GM18508 (cell line): ENCODE results near the gene TYROBP.
"Not testable (repeated sequence)": the region's sequence is repeated elsewhere in the genome, so short reads cannot be mapped to it uniquely, and the experiment has no call there.

Source experiments
- ATAC-seq: cut with Tn5 transposase; IDR thresholded peaks from one replicate; pipeline ENCODE4 v1.9.1; 2021; ENCODE audit warnings: moderate number of reproducible peaks; ENCODE audit not compliant: insufficient read depth, unreplicated experiment

TYROBP gene

DNA sequence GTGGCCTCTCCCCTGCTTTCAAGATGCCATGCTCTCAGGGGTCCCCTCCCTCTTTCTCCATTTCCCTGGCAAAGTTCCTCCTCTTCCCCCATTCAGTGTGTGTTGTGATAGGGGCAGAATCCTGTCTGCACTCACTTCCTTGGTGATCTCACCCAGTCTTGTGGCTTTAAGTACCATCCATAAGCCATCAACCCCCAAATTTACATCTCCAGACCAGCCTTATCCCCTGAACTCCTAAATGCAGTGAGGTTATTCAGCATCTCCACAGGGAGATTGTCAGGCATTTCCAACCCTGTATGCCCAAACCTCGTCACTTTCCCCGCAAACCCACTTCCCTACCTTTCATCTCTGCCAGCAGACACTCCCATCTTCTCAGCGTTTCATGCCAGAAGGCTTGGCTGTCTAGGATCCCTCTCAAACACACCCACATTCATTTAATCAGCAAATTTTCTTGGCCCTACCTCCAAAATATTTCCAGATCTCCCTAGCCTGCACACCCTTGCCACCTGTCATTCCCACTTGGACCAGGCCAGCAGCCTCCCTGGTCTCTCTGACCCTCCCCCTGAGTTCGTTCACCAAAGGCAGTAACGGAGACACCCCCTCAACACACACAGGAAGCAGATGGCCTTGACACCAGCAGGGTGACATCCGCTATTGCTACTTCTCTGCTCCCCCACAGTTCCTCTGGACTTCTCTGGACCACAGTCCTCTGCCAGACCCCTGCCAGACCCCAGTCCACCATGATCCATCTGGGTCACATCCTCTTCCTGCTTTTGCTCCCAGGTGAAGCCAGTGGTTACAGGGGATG, 6.0 kb downstream of the TYROBP start, which contains the start of gene HCST:
TSS of gene HCST (plus strand) at position 676 of the 808 bp plus-strand sequence. CDS start at position 741, 65 bp downstream.
- ATAC-seq = no peak

DNA sequence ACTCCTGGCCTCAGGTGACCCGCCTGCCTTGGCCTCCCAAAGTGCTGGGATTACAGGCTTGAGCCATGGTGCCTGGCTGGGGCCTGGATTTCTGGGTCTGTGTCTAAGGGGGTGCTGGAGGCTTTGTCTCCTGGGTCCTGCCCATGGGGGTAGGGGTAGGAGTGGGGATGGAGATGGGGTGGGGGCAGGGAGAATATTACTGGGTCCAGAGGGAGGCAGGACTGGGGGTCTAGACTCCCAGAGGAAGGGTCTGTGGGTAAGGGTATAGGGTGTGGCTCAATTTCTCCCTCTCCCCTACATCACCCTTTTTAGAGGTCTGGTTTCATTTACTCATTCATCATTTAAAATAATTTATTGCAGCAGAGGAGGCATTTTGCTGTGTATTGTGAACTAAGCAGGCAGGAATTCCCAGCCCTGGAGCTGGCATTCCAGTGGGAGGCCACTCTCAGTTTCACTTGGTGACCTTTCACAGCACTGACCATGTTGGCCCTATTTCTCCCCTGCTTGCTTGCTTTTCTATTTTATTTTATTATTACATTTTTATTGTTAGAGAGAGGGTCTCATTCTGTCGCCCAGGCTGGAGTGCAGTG, 6.9 kb downstream of the TYROBP start:
- no peak for ATAC-seq

DNA sequence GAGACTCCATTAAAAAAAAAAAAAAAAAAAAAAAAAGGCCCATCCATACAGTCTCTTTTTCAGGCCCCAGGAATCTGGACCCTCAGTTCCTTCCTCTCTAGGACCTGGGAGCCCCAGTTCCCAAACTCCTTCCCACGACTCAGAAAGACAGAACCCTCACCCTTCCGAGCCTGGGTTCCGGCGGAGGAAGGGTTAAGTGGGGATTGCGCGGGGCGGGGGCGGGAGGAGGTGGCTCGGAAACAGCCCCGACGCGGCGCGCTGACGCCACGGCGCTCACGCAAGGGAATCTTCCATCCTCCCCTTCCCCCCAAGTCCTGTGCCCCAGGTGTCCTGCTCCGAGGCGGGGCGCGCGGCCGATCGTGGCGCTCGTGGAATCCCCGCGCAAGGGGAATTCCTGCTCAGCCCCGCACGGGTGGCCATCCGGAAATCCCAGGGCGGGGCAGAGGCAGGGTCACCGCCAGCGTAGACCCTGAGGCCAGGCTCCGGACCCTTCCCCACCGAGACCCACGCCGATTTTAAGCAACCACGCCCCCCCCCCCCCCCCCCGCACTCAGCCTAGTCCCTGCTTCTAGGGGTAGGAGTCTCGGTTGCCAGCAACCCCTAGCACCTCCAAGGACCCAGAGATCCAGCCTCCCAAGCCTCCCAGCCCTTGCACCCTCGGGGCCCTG, 8.4 kb downstream of the TYROBP start:
- no peak for ATAC-seq

DNA sequence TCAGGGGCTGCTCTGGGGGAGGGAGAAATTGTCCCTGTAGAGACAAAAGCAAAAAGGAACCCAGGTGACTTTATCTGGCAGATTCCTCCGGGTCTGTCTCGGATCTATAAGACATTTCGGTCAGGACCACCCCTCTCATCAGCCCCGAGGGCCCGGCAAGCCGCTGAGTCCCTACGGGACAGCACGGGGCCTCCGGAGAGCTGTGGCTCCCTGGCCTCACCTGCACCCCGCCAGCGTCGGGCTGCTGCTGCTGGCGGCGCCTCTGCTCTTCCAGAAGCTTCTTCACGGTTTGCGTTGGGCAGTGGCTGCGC, 9.6 kb downstream of the TYROBP start:
- ATAC-seq = no peak

GRCh38 chr19:35897706-35898451, 10.2 kb downstream of the TYROBP start:
- no peak for ATAC-seq

- ATAC-seq = no peak
Measured at GRCh38 chr19:35896643-35897040, 11.5 kb downstream of the TYROBP start.

- no peak for ATAC-seq
Measured at GRCh38 chr19:35895911-35896642, 12.0 kb downstream of the TYROBP start.

DNA sequence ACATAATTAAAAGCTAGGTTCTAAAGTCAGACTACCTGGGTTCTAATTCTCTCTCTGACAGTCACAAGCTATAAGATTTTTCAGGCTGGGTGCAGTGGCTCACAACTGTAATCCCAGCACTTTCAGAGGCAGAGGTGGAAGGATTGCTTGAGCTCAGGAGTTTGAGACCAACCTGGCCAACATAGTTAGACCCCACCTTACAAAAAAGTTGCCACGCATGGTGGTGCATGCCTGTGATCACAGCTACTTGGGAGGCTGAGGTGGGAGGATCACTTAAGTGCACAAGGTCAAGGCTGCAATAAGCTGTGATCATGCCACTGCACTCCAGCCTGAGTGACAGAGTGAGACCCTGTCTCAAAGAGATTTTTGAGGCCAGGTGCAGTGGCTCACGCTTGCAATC, 13.8 kb downstream of the TYROBP start:
- ATAC-seq = no peak

GRCh38 chr19:35891819-35892218, 16.3 kb downstream of the TYROBP start:
- not testable (repeated sequence) for ATAC-seq

DNA sequence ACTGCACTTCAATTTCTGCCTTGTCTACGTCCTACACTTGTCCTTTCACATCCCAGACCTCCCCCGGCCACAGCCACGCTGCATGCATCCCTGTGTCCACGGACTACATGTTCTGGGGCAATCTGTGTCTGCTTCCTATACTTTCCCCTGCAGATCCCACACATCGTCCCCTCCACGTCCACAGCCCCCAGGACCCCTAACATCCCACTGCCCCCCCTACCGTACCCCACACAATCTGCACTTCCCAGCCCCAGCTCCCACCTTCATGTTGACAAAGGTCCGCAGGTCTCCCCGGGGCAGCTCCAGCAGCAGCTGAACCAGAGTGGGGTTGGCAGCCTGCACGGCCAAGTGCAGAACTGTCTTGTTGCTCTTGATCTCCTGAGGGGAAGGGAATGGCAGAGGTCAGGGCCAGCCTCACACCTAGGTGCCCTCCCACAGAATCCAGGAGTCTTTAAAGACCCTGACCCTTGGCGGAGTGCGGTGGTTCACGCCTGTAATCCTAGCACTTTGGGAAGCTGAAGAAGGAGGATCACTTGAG, 17.9 kb downstream of the TYROBP start:
- no peak for ATAC-seq

- no peak for ATAC-seq
Measured at GRCh38 chr19:35889370-35890112, 18.6 kb downstream of the TYROBP start.

DNA sequence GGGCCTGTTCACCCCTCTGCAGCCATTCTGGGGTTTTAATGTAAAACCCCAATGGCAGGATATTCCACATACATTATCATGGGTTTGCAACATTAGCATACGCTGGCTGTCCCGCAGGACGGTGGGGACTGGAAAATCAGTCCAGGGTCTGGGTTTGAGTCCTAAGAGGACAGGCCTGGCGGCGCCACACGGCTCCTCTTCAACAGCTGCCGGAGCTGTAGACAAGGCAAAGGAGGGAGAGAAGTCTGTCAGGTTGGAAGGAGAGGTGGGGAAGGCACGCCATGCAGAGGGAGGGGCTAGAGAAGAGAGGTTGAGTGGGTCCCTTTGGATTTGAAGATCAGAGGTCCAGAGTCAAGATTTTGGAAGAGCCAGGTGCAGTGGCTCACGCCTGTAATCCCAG, 19.7 kb downstream of the TYROBP start:
- ATAC-seq = no peak

DNA sequence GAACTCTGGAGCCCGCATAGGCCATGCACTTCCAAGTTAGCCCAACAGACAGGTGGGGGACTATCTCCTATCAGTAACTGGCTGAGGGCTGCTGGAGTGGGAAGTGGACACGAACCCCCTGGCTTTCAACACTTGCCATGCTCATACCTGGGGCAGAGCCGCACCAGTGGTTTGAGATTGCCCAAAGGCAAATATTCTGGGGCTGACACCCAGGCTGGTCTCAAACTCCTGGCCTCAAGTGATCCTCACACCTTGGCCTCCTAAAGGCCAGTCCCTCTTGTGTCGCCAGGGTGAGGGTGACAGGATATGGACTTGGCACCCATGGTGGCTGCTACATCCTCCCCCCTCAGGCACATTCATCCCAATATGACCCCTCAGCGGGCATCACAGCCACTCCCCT, 20.9 kb downstream of the TYROBP start:
- ATAC-seq = no peak

DNA sequence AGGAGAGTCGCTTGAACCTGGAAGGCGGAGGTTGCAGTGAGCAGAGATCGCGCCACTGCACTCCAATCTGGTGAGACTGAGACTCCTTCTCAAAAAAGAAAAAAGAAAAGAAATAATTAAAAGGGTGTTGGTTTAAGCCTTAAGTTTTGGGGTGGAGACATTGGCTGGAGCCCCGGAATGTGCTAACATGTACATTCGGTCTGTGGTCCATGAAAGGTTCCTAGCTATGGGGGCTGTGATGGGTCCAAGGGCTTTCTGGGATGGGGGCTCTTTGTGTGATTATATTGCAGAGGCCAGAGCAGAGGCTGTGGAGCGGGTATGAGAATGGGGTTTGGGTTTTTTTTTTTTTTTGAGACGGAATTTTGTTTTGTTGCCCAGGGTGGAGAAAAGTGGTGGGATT, 22.2 kb downstream of the TYROBP start:
- ATAC-seq = no peak

DNA sequence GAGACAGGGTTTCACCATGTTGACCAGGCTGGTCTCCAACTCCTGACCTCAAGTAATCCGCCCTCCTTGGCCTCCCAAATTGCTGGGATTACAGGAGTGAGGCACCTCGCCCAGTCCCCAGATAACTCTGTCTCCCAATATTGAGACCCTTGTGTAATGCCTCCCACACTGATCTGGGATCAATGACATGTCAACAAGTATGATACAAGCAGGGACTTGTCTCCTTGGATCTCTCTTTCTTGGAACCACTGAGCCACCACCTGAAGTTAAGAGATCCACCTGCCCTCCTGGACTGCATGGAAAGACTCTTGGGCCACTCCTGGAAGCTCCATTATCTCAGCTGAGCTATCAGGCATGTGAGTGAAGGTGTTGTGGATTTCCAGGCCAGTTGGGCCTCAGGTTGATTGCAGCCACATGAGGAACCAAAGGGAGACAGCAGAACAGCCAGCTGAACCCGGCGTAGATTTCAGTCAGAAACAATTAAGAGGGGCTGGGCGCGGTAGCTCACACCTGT, 22.8 kb downstream of the TYROBP start:
- no peak for ATAC-seq

- no peak for ATAC-seq
Measured at GRCh38 chr19:35883882-35884281, 24.2 kb downstream of the TYROBP start.

DNA sequence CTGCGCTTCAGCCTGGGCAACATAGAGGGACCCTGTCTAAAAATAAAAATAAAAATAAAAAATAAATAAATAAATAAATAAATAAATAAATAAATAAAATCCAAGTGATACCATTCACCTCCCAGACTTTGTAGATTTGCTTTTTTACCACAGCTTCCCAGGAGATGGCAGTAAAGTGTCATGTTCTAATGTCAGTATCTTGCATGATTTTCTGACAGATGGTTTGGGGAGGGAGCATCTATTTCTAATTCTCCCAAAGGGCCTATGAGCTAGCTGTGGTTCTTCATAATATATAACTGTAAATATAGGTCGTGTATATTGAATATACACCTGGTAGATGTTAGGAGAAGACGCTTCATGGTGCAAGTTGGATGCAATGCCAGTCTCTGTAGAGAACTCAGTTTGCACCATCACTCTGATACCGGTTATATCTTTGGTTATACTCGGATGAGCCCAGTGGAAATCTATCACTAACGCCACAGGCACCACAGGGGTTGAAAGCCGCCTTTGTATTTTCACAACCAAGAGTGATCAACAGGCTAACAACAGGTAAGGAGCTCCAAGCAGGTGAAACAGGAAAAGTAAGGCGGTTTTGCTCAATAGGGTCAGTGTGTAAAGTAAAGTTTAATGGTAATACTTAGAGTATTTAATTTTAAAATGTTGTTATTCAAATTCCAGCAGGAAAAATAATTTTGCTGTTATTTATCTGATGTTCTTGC, 25.8 kb downstream of the TYROBP start:
- no peak for ATAC-seq

DNA sequence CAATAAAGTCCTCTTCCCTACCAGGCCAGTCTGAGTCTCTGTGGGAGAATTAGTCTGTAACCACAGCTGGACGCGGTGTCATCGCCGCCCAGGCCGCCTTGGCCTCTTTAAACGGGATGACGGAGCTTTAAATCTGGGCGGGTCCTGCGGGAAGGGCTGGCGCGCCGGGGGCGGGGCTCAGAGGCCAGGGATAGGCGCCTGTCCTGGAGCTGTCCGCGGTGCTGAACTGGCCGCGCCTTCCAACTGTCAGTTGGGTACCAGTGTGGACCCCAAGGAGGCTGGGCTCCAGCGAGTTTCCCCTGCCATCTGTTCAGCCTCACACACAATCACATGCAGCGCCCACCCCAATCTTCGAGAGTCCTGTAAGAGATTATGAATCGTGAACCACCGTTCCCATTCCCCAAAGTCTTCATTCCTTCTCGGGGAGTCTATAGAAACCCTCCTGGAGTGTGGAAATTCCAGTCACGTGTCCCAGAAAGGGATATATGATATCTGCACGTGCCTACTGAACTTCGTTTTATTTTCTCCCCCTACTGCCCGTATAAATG, 28.3 kb downstream of the TYROBP start:
- no peak for ATAC-seq
